NCI-H526 treated with DMSO at 0.1 percent for 48 hours (cell line): ENCODE measurements around the gene OR10H5.
A peak's percentile ranks its signal among the peaks of the same experiment; 100 is the strongest.
"Not testable (repeated sequence)": the region's sequence is repeated elsewhere in the genome, so short reads cannot be mapped to it uniquely, and the experiment has no call there.

Source experiments
- DNase-seq: peaks from one replicate; lab custom pipeline; 2025; lab: John Stamatoyannopoulos, UW

Gene OR10H5

GRCh38 chr19:15812060-15812722 lies 24.7 kb downstream of the OR10H5 start:
- DNase-seq, result no peak

- DNase-seq, result no peak
These were observed 26.5 kb downstream of the OR10H5 start for GRCh38 chr19:15813916-15814315.

DNA sequence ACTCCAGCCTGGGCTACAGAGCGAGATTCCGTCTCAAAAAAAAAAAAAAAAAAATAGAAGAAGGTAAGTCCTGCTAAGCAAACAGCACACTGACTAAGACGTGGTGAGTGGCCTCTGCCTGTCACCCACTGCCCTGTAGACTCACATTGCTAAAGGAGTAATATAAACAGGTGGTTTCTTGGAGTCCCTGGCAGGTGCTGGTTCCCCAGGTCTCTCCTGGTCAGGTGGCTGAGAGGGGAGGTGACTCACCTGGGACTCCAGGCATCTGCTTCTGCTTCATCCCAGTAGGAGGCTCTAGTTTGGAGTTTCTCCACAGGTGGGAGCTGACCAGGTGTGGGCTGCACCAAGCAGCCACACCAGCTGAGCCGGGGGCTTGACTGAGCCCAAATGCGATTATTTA lies 27.8 kb downstream of the OR10H5 start, which contains the start of gene OR10H1:
Gene OR10H1, minus strand, starts transcription at position 359 of the 400 bp plus-strand sequence. CDS start 7,627 bp downstream, outside the sequence.
- DNase-seq, result no peak

DNA sequence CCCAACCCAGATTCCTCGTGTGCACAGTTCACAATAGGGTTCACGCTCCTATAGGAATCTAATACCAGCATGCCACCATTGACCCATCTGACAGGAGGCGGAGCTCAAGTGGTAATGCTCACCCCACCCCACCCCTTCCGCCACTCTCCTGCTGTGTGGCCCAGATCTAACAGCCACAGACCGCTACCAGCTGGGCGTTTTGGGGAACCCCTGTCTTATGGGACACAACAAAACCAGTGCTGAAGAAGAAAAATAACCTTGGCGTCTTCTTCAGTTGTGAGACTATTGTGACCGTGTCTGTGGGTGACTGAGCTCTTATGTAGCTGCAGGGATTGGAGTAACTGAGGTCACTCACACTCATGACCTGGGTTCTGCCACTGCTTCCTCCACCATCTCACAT lies 33.2 kb downstream of the OR10H5 start:
- no peak for DNase-seq

GRCh38 chr19:15825753-15826152 lies 38.3 kb downstream of the OR10H5 start:
- DNase-seq, result no peak

- DNase-seq, result no peak
These were observed 40.7 kb downstream of the OR10H5 start for GRCh38 chr19:15828121-15828610.

GRCh38 chr19:15828611-15829305 lies 41.3 kb downstream of the OR10H5 start:
- DNase-seq, result not testable (repeated sequence)

DNA sequence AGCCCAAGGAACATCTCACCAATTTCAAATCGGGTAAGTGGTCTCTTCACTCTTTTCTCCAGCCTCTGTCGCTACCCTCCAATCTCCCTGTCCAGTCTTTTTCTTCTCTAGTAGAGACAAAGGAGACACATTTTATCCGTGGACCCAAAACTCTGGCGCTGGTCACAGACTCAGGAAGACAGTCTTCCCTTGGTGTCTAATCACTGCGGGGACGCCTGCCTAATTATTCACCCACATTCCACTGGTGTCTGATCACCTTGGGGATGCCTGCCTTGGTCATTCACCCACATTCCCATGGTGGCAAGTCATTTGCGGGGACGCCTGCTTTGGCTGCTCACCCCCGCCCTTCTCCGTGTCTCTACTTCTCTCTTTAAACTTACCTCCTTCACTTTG lies 41.8 kb downstream of the OR10H5 start:
- DNase-seq, result no peak

GRCh38 chr19:15829786-15830185 lies 42.3 kb downstream of the OR10H5 start:
- DNase-seq, result no peak

DNA sequence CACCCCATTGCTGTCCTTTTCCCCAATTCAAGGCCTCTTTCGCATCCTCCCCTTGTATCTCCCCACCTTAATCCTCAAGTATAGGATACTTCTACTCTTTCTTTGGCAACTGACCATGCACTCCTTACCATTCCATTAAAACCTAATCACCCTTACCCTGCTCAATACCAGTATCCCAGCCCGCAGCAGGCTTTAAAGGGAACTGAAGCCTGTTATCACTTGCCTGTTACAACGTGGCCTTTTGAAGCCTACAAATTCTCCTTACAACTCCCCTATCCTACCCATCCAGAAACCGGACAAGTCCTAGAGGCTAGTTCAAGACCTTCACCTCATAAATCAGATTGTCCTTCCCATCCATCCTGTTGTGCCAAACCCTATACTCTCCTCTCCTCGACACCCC lies 44.2 kb downstream of the OR10H5 start:
- DNase-seq, result no peak

GRCh38 chr19:15834232-15834631 lies 46.8 kb downstream of the OR10H5 start:
- DNase-seq, result not testable (repeated sequence)

DNA sequence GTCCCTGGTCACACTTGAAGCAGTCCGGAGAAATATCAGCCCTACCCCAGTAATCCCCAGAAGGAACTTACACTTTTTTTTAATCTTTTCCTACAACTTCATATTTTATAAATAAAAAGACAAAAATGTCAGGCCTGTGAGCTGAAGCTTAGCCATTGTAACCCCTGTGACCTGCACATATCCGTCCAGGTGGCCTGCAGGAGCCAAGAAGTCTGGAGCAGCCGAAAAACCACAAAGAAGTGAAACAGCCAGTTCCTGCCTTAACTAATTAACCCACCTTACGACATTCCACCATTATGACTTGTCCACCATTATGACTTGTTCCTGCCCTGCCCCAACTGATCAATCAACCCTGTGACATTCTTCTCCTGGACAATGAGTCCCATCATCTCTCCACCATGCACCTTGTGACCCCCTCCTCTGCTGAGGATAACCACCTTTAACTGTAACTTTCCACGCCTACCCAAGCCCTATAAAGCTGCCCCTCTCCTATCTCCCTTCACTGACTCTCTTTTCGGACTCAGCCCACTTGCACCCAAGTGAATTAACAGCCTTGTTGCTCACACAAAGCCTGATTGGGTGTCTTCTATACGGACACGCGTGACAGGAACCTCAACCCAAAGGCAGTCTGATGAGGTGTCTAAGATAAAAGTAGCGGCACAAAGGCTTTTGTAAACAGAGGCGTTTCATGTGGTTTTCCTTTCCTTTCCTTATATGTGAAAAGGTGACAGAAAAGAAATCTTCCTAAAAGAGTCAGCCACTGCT lies 48.3 kb downstream of the OR10H5 start:
- not testable (repeated sequence) for DNase-seq

DNA sequence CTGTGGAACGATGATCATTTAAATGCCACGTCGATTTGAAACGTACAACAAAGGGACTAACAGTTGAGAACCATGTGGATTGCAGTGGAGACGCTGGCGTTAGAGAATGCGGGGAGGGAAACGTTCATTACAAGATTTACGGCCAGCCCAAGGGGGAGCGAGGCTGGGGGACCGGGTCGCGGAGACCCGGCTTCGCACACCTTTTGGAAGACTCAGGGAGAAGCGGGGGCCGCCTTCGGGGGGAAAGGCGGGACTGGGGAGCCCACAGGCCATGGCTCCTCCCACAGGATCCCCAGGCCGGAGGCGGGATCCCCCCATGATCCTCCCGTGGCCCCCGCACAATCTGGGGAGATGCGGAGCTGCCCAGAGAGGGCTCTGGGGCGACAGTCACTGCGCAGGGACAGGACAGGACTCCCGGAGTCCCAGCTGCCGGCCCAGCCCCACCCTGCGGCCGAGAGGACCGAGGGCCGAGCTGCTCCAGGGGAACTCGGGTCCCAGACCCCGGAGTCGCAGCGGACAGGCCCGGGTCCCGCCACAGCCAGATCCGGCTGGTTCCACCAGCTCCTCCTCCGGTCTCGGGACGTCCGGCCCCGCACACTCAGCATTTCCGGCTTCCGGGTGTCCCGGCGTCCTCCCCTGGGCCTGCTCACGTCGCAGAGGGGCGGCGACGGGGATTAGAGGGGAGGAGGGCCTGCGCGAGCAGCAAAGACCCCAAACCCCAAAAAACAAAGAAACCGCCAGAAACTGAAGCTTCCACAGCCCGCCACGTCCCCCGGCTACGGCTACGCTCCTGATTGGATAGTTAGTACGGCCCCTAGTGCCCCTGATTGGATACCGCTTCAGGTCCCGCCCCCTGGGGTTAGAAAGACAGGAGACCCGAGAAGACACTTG lies 49.1 kb downstream of the OR10H5 start:
- peak; percentile 74 for DNase-seq

- DNase-seq, result no peak
These were observed 49.8 kb downstream of the OR10H5 start for GRCh38 chr19:15837221-15837731.

- DNase-seq, result no peak
These were observed 50.9 kb downstream of the OR10H5 start for GRCh38 chr19:15838351-15838750.

DNA sequence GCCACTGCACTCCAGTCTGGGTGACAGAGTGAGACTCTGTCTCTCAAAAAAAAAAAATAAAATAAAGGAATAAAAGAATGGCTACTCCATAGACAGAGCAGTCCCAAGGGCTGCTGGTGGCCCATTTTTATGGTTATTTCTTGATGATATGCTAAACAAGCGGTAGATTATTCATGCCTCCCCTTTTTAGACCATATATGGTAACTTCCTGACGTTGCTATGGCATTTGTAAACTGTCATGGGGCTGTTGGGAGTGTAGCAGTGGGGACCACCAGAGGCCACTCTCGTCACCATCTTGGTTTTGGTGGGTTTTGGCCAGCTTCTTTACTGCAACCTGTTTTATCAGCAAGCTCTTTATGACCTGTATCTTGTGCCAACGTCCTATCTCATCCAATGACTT lies 52.4 kb downstream of the OR10H5 start:
- DNase-seq, result not testable (repeated sequence)

- DNase-seq, result no peak
These were observed 53.4 kb downstream of the OR10H5 start for GRCh38 chr19:15840833-15841232.

- no peak for DNase-seq
These were observed 54.6 kb downstream of the OR10H5 start for GRCh38 chr19:15841875-15842569.

DNA sequence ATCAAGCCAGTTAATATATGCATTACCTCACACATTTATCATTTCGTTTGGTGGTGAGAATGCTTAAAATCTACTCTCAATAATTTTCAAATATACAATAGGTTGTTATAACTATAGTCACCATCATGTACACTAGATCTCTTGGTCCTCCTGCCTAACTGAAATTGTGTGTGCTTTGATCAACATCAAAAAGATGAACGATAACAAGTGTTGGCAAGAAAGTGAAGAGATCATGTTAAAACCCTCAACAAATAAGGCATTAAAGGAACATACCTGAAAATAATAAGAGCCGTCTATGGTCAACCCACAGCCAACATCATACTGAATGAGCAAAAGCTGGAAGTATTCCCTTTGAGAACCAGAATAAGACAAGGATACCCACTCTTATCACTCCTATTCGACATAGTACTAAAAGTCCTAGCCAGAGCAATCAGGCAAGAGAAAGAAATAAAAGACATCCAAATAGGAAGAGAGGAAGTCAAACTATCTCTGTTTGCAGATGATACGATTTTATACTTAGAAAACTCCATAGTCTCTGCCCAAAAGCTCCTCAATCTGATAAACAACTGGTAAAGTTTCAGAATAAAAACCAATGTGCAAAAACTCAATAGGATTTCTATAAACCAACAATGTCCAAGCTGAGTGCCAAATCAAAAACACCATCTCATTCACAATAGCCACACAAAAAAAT lies 55.9 kb downstream of the OR10H5 start:
- DNase-seq, result no peak

DNA sequence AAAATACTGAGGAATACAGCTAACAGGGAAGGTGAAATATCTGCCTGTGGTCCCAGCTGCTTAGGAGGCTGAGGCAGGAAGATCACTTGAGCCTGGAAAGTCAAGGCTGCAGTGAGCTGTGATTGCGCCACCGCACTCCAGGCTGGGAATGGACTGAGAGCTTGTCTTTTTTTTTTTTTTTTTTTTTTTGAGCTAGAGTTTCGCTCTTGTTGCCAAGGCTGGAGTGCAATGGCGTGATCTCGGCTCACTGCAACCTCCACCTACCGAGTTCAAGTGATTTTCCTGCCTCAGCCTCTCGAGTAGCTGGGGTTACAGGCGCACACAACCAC lies 56.4 kb downstream of the OR10H5 start:
- DNase-seq, result not testable (repeated sequence)
